ENCODE results near the gene MAST4.

- TF ChIP-seq CTCF (IDR thresholded peaks at IDR 0.05) (no peak), POLR2AphosphoS5 (IDR thresholded peaks at IDR 0.05) (no peak), POLR2A (IDR thresholded peaks at IDR 0.05) (no peak)
These were observed 65.0 kb downstream of the MAST4 start for GRCh38 chr5:66661149-66661548.
